GM19023 (cell line): ENCODE data around the gene CFAP52.
"Not testable (repeated sequence)": the region's sequence is repeated elsewhere in the genome, so short reads cannot be mapped to it uniquely, and the experiment has no call there.

Source experiments
- ATAC-seq: cut with Tn5 transposase; IDR thresholded peaks from one replicate; pipeline ENCODE4 v1.9.1; 2021; ENCODE audit warnings: mild to moderate bottlenecking, moderate library complexity; ENCODE audit not compliant: unreplicated experiment

Gene CFAP52

GRCh38 chr17:9644910-9645751, 68.7 kb downstream of the CFAP52 start, which contains the start of gene USP43:
Gene USP43 (plus strand): TSS chr17:9645517. CDS start chr17:9645633, 116 bp downstream.
- no peak for ATAC-seq

- ATAC-seq: no peak
Measured at GRCh38 chr17:9645851-9646545, 69.6 kb downstream of the CFAP52 start.

GRCh38 chr17:9646546-9646885, 70.1 kb downstream of the CFAP52 start:
- ATAC-seq: no peak

- no peak for ATAC-seq
Measured at GRCh38 chr17:9647014-9647413, 70.6 kb downstream of the CFAP52 start.

GRCh38 chr17:9648521-9649110, 72.2 kb downstream of the CFAP52 start:
- ATAC-seq: no peak

GRCh38 chr17:9658593-9659211, 82.3 kb downstream of the CFAP52 start:
- no peak for ATAC-seq

GRCh38 chr17:9661027-9661426, 84.6 kb downstream of the CFAP52 start:
- no peak for ATAC-seq

GRCh38 chr17:9663511-9663910, 87.1 kb downstream of the CFAP52 start:
- not testable (repeated sequence) for ATAC-seq

GRCh38 chr17:9666461-9667050, 90.1 kb downstream of the CFAP52 start:
- no peak for ATAC-seq

- no peak for ATAC-seq
Measured at GRCh38 chr17:9668517-9668916, 92.1 kb downstream of the CFAP52 start.

GRCh38 chr17:9669551-9670008, 93.1 kb downstream of the CFAP52 start:
- ATAC-seq: no peak

- ATAC-seq: no peak
Measured at GRCh38 chr17:9670596-9670995, 94.2 kb downstream of the CFAP52 start.

- ATAC-seq: no peak
Measured at GRCh38 chr17:9671559-9671958, 95.1 kb downstream of the CFAP52 start.

GRCh38 chr17:9672266-9672665, 95.8 kb downstream of the CFAP52 start:
- no peak for ATAC-seq

GRCh38 chr17:9672691-9673090, 96.2 kb downstream of the CFAP52 start:
- ATAC-seq: no peak

- no peak for ATAC-seq
Measured at GRCh38 chr17:9676084-9676483, 99.6 kb downstream of the CFAP52 start.

- no peak for ATAC-seq
Measured at GRCh38 chr17:9676820-9677310, 100.4 kb downstream of the CFAP52 start.

- no peak for ATAC-seq
Measured at GRCh38 chr17:9677411-9677810, 101.0 kb downstream of the CFAP52 start.

- no peak for ATAC-seq
Measured at GRCh38 chr17:9677896-9678295, 101.5 kb downstream of the CFAP52 start.

- no peak for ATAC-seq
Measured at GRCh38 chr17:9684955-9685621, 108.6 kb downstream of the CFAP52 start.
